Hindlimb muscle (tissue), 1 donor: ENCODE results near the gene ATP9A. TPM values are rescaled to one million over a fixed set of nuclear protein-coding genes. Genes with fewer than 3 reads are reported as not detected.

Experiments
- DNase-seq: peaks from one replicate; pipeline ENCODE4 v3.0.0-alpha.2; 2013
- polyA plus RNA-seq: library from polyadenylated mRNA; unstranded; fragments of 120-200 nt; gene quantifications from one replicate; pipeline ENCODE4 v1.2.1, GENCODE V29; 2013; ENCODE audit not compliant: insufficient read length

Gene ATP9A
- polyA plus RNA-seq, 1 donor, result 80.0 TPM

GRCh38 chr20:51595744-51596143, 172.4 kb downstream of the ATP9A start:
- DNase-seq, result no peak

- DNase-seq, result peak; percentile 84
Observed at GRCh38 chr20:51595058-51595532, 173.1 kb downstream of the ATP9A start.

GRCh38 chr20:51594236-51595057, 173.7 kb downstream of the ATP9A start:
- no peak for DNase-seq

GRCh38 chr20:51593584-51593983, 174.6 kb downstream of the ATP9A start:
- no peak for DNase-seq

GRCh38 chr20:51592564-51592963, 175.6 kb downstream of the ATP9A start:
- no peak for DNase-seq

GRCh38 chr20:51591871-51592270, 176.3 kb downstream of the ATP9A start:
- DNase-seq, result no peak

- DNase-seq, result no peak
Observed at GRCh38 chr20:51588762-51589161, 179.4 kb downstream of the ATP9A start.

- DNase-seq, result no peak
Observed at GRCh38 chr20:51587145-51587544, 181.0 kb downstream of the ATP9A start.

- DNase-seq, result no peak
Observed at GRCh38 chr20:51586005-51586440, 182.2 kb downstream of the ATP9A start.

- no peak for DNase-seq
Observed at GRCh38 chr20:51585148-51585547, 183.0 kb downstream of the ATP9A start.

GRCh38 chr20:51584737-51585136, 183.5 kb downstream of the ATP9A start:
- no peak for DNase-seq

GRCh38 chr20:51584116-51584515, 184.1 kb downstream of the ATP9A start:
- DNase-seq, result no peak

GRCh38 chr20:51583499-51583898, 184.7 kb downstream of the ATP9A start:
- no peak for DNase-seq

GRCh38 chr20:51583073-51583472, 185.1 kb downstream of the ATP9A start:
- DNase-seq, result no peak

- no peak for DNase-seq
Observed at GRCh38 chr20:51581571-51581970, 186.6 kb downstream of the ATP9A start.

GRCh38 chr20:51579137-51579536, 189.1 kb downstream of the ATP9A start:
- DNase-seq, result no peak

- DNase-seq, result no peak
Observed at GRCh38 chr20:51578145-51578459, 190.1 kb downstream of the ATP9A start.

GRCh38 chr20:51577432-51578144, 190.6 kb downstream of the ATP9A start:
- no peak for DNase-seq

- DNase-seq, result no peak
Observed at GRCh38 chr20:51575486-51575885, 192.7 kb downstream of the ATP9A start.

- no peak for DNase-seq
Observed at GRCh38 chr20:51574248-51575033, 193.7 kb downstream of the ATP9A start.

- no peak for DNase-seq
Observed at GRCh38 chr20:51573576-51574243, 194.5 kb downstream of the ATP9A start.

- DNase-seq, result no peak
Observed at GRCh38 chr20:51571460-51571794, 196.8 kb downstream of the ATP9A start.
